IPS-18c (cell line): ENCODE results near the gene GLS.

ENCODE experiments used
- H3K4me3 ChIP-seq: 2 replicates; pipeline ENCODE4 v1.7.0; 2013; ENCODE audit warnings: low read depth, mild to moderate bottlenecking, low read length, moderate library complexity; ENCODE audit not compliant: insufficient read depth
- H3K9me3 ChIP-seq: one replicate; pipeline ENCODE4 v1.6.1; 2013; ENCODE audit warnings: mild to moderate bottlenecking, low read length, moderate library complexity; ENCODE audit not compliant: control insufficient read depth, insufficient read depth

Gene GLS

GRCh38 chr2:190904640-190905261, 24.1 kb downstream of the GLS start:
- Histone ChIP-seq H3K4me3 (no peak overlapping the region), H3K9me3 (no peaks in the 10 kb centered on the region)

- H3K9me3 ChIP-seq, result no peaks in the 10 kb centered on the region
Measured at GRCh38 chr2:190908532-190908931, 27.9 kb downstream of the GLS start.

GRCh38 chr2:190909680-190910079, 29.1 kb downstream of the GLS start:
- Histone ChIP-seq H3K4me3 (no peak overlapping the region), H3K9me3 (no peaks in the 10 kb centered on the region)

More at GRCh38 chr2:190908532-190908931, 27.9 kb downstream of the GLS start:
- no peak overlapping the region for H3K4me3 ChIP-seq

DNA sequence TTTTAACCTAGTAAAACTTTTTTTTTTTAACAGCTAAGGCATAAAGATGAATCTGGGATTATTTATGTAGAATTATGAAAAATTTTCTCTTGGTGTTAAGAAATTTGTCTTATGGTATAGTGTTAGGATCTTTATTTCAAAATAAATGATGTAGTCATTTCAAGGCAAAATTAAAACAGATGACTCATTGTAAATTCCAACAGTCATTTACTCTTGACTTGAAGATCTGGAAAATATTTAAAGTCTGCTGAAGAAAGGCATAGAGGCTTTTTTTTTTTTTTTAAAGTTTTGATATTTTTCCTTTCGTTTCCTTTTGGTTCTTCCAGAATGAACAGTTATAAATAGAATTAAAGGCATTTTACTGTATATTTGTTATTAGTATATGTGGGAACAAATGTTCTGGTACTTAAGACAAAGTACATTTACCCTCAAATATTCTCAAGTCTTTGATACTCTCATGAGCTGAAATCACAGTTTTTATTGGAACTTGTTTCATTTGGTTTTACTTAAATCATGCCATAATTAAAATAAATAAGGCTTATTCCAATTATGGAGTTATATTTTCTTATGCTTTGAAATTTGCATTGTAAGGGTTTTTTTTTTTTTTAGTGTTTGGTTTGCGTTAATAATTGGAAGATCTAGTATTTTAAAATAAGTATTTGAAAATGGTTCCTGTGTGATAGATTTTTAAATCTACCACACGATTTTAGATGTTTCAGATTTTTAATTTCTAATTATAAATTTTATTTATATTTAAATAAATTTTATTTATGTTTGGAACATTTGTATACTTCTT, 29.9 kb downstream of the GLS start:
- Histone ChIP-seq H3K4me3 (no peak overlapping the region), H3K9me3 (no peaks in the 10 kb centered on the region)

DNA sequence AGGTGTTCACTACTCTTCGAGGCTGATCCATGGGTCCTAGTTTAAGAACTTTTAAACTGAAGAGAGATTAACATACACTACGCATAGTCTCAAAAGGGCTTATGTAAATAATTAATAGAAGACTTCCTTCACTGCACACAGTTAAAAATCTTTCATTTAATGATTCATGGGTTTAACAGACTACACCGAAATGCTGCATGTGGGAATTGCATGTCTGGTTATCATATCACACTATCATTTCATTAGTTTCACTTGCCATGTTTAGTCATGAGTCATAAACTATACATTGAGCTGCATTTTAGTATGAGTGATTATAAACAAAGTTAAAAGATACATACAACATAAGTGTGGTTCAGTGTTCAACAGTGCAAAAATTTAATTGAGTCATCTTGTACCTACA, 31.2 kb downstream of the GLS start:
- no peaks in the 10 kb centered on the region for H3K9me3 ChIP-seq

GRCh38 chr2:190912726-190913125, 32.1 kb downstream of the GLS start:
- no peak overlapping the region for H3K4me3 ChIP-seq
- no peaks in the 10 kb centered on the region for H3K9me3 ChIP-seq

More for the DNA sequence above, 31.2 kb downstream of the GLS start:
- no peak overlapping the region for H3K4me3 ChIP-seq

- H3K9me3 ChIP-seq, result no peaks in the 10 kb centered on the region
- H3K4me3 ChIP-seq, result no peak overlapping the region
Measured at GRCh38 chr2:190913725-190914124, 33.1 kb downstream of the GLS start.

DNA sequence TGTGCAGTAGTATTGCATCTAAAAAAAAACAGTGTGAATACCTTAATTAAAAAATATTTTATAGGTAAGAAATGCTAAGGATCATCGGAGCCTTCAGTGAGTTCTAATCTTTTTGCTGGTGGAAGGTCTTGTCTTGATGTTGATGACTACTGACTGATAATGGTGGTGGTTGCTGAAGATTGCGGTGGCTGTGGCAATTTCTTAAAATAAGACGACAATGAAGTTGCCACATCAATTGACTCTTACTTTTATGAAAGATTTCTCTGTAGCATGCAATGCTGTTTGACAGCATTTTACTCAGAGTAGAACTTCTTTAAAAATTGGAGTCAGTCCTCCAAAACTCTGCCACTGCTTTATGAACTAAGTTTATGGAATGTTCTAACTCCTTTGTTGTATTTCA, 36.2 kb downstream of the GLS start:
- H3K9me3 ChIP-seq, result no peaks in the 10 kb centered on the region
- H3K4me3 ChIP-seq, result no peak overlapping the region

- no peaks in the 10 kb centered on the region for H3K9me3 ChIP-seq
Measured at GRCh38 chr2:190920085-190920484, 39.5 kb downstream of the GLS start.

DNA sequence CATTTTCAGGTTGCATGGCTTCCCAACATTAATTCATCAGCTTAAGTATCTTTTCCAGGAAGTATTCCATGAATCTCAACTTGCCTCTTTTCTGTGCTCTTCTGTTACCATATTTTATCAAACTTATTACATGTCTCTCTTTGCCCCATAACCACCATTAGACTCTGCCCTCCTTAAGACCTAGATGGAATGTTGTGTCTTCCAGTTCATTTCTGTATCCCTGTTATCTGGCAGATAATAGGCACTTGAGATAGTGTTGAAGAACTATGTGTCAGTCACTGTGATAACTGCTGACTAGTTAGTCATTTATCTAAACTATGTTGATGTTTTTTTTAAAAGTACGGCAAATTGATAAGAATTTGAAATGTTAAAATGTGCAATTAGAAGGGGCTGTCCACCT, 41.8 kb downstream of the GLS start:
- Histone ChIP-seq H3K9me3 (no peaks in the 10 kb centered on the region), H3K4me3 (no peak overlapping the region)

More at GRCh38 chr2:190920085-190920484, 39.5 kb downstream of the GLS start:
- no peak overlapping the region for H3K4me3 ChIP-seq

GRCh38 chr2:190927301-190927700, 46.7 kb downstream of the GLS start:
- Histone ChIP-seq H3K9me3 (no peaks in the 10 kb centered on the region), H3K4me3 (no peak overlapping the region)

- Histone ChIP-seq H3K9me3 (no peaks in the 10 kb centered on the region), H3K4me3 (no peak overlapping the region)
Measured at GRCh38 chr2:190929919-190930318, 49.3 kb downstream of the GLS start.

GRCh38 chr2:190930411-190930810, 49.8 kb downstream of the GLS start:
- no peaks in the 10 kb centered on the region for H3K9me3 ChIP-seq
- no peak overlapping the region for H3K4me3 ChIP-seq

DNA sequence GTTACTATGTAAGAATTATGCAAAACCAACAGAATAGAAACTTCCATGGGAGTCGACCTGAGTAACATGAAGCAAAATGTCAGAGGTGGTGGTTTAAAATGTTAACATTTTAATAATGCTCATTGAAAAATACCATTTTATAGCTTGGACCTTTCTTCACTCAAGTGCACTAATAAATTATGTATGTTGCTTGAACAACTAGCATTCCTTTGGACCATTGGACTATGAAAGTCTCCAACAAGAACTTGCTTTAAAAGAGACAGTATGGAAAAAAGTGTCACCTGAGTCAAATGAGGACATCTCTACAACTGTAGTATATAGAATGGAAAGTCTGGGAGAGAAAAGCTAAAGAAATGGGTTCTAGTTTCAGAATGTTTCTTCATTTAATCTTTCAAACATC, 51.9 kb downstream of the GLS start:
- Histone ChIP-seq H3K4me3 (no peak overlapping the region), H3K9me3 (no peaks in the 10 kb centered on the region)

DNA sequence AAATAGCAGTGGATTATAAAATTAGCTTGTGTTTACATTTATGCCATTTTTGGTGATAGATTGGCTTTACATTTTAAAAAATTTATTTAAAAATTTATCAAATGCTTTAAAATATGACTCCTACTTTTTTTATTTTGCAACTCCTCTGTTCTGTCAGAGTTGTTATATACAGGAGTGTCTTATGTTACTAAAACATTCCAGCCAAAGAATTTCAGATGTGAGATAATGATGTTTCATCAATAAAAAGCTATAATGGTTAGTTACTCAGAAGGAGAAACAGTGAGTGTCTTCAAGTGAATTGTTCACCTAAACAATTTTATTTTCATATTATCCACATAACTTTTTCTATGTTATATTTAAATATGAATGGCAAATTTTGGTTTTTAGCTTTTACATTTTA, 52.7 kb downstream of the GLS start:
- no peak overlapping the region for H3K4me3 ChIP-seq

GRCh38 chr2:190935054-190935453, 54.4 kb downstream of the GLS start:
- no peak overlapping the region for H3K4me3 ChIP-seq
- no peaks in the 10 kb centered on the region for H3K9me3 ChIP-seq

More for the DNA sequence above, 52.7 kb downstream of the GLS start:
- no peaks in the 10 kb centered on the region for H3K9me3 ChIP-seq

DNA sequence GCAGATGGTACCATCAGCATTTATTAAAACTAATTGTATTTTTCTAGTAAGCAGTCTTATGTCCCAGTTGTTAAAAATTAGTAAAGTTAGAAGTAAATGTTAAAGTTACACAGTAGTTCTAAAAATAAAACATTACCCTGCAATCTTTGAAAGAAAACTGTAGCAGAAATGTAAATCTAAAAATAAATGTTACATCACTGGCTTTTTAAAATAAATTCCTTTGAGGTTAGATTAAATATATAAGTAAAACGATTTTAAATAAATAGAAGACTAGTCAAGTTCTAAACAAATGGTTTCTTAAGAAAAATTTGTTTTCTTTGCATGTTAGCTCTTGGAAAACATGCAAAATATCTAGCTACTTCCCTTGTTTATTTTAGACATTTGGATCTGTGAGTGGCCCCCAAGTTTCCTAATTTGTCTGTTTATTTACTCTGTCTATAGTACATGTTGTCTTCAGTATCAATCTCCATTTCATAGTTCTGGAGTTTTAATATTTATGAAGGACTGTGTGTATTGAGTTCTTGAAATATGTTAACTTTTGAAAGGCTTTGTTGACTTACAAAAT, 58.2 kb downstream of the GLS start:
- H3K9me3 ChIP-seq, result no peaks in the 10 kb centered on the region

GRCh38 chr2:190940454-190940853, 59.8 kb downstream of the GLS start:
- no peak overlapping the region for H3K4me3 ChIP-seq
- no peaks in the 10 kb centered on the region for H3K9me3 ChIP-seq

More for the DNA sequence above, 58.2 kb downstream of the GLS start:
- no peak overlapping the region for H3K4me3 ChIP-seq
